Endothelial cell of umbilical vein (primary cell): ENCODE measurements around the gene NUDT15.

Experiments used
- CTCF ChIP-seq, 2 donors: IDR thresholded peaks; 1 replicate in 1 of 2; 2 replicates in 1 of 2; pipeline ENCODE4 v1.5.1; 2011; ENCODE audit warnings: low read length in 2 of 2, mild to moderate bottlenecking in 2 of 2, moderate library complexity in 2 of 2, control low read depth in 1 of 2, inconsistent platforms in 1 of 2, low read depth in 1 of 2; ENCODE audit not compliant: insufficient read depth in 1 of 2; ENCODE audit errors: extremely low read depth in 1 of 2
- EZH2 ChIP-seq: IDR thresholded peaks from 2 replicates; pipeline ENCODE4 v1.6.1; 2012; ENCODE audit warnings: borderline replicate concordance, low read depth, mild to moderate bottlenecking, moderate library complexity, low read length, inconsistent platforms; ENCODE audit not compliant: severe bottlenecking
- FOS ChIP-seq: IDR thresholded peaks from 2 replicates; pipeline ENCODE4 v1.6.1; 2011; ENCODE audit warnings: mild to moderate bottlenecking, low read length, moderate library complexity, borderline replicate concordance; ENCODE audit not compliant: insufficient read depth
- GATA2 ChIP-seq: IDR thresholded peaks from 2 replicates; pipeline ENCODE4 v1.7.0; 2011; ENCODE audit warnings: low read depth, mild to moderate bottlenecking, moderate library complexity, mixed read lengths, low read length; ENCODE audit not compliant: insufficient read length, insufficient read depth
- JUN ChIP-seq: IDR thresholded peaks from 2 replicates; pipeline ENCODE4 v1.6.1; 2011; ENCODE audit warnings: borderline replicate concordance, low read depth; ENCODE audit not compliant: insufficient read length, insufficient read depth
- MAX ChIP-seq: IDR thresholded peaks from 2 replicates; pipeline ENCODE4 v1.6.1; 2011; ENCODE audit not compliant: insufficient read depth, insufficient read length
- MYC ChIP-seq: IDR thresholded peaks from one replicate; pipeline ENCODE4 v1.6.1; 2011; ENCODE audit warnings: mild to moderate bottlenecking, low read depth, low read length
- POLR2A ChIP-seq: IDR thresholded peaks from 2 replicates; pipeline ENCODE4 v1.6.1; 2012; ENCODE audit warnings: low read depth, mild to moderate bottlenecking, control low read depth, low read length
- POLR2AphosphoS5 ChIP-seq: IDR thresholded peaks from 2 replicates; pipeline ENCODE4 v1.6.1; 2012; ENCODE audit warnings: low read depth, mild to moderate bottlenecking, control low read depth, low read length, moderate library complexity; ENCODE audit not compliant: insufficient read depth

- TF ChIP-seq CTCF (IDR thresholded peaks at IDR 0.05; ENCODE audit: extremely low read depth in 1 of 2, insufficient read depth in 1 of 2, low read depth in 1 of 2, low read length in 2 of 2) (no peak), JUN (no peak), POLR2A (no peak), POLR2AphosphoS5 (no peak), EZH2 (no peak), MYC (no peak), MAX (no peak), GATA2 (no peak), FOS (no peak)
Observed at GRCh38 chr13:48040896-48041295, 3.4 kb downstream of the NUDT15 start.
